Gastrocnemius medialis (tissue), 4 donors: Measurements from ENCODE around the gene NAPEPLD.

Experiments
- POLR2A ChIP-seq, 2 donors: fragments of 450-650 bp; IDR thresholded peaks; one replicate each; pipeline ENCODE4 v1.6.1; 2017; ENCODE audit warnings: antibody characterized with exemption in 2 of 2, mild to moderate bottlenecking in 2 of 2, moderate library complexity in 2 of 2
- TF ChIP-seq, protein P1 (sequence below), 5 experiments: fragments of 450-650 bp in 3 of 5; fragments of 200-600 bp in 2 of 5; sonication (generic) in 2 of 5; IDR thresholded peaks in 4 of 5; conservative IDR thresholded peaks in 1 of 5; 1 replicate in 4 of 5; 2 replicates in 1 of 5; pipeline ENCODE4 v1.5.1; 2016 to 2019; ENCODE audit warnings: antibody characterized with exemption in 5 of 5, mild to moderate bottlenecking in 3 of 5, moderate library complexity in 3 of 5

DNA sequence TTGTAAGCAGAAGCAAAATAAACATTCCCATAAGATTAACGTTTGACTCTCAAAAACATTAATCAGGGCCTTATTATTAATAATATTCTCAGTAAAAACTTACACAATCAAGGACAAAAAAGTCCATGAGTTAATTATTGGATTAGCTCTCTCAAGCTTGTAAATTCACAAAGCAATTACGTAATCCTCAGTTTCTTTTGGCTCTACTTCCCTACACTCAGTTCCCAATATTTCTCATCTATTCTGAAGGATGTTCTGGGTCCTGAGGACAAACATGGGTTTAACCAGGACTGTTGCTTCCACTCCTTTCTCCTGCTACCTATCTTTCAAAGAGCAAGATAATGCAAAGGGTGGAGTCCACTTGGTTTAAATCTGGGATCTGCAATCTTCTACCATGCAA is 89.4 kb downstream of the NAPEPLD start:
- TF ChIP-seq, protein P1, sequence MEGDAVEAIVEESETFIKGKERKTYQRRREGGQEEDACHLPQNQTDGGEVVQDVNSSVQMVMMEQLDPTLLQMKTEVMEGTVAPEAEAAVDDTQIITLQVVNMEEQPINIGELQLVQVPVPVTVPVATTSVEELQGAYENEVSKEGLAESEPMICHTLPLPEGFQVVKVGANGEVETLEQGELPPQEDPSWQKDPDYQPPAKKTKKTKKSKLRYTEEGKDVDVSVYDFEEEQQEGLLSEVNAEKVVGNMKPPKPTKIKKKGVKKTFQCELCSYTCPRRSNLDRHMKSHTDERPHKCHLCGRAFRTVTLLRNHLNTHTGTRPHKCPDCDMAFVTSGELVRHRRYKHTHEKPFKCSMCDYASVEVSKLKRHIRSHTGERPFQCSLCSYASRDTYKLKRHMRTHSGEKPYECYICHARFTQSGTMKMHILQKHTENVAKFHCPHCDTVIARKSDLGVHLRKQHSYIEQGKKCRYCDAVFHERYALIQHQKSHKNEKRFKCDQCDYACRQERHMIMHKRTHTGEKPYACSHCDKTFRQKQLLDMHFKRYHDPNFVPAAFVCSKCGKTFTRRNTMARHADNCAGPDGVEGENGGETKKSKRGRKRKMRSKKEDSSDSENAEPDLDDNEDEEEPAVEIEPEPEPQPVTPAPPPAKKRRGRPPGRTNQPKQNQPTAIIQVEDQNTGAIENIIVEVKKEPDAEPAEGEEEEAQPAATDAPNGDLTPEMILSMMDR (IDR thresholded peaks at IDR 0.05 in 4 of 5, conservative IDR thresholded peaks at IDR 0.05 in 1 of 5), result no peak
- no peak for TF ChIP-seq POLR2A (IDR thresholded peaks at IDR 0.05)
